Muscle of leg (tissue), 11 donors: ENCODE data around the gene ENTREP1. TPM values are rescaled to one million over a fixed set of nuclear protein-coding genes. Genes with fewer than 3 reads are reported as not detected.
"Not testable (repeated sequence)": the region's sequence is repeated elsewhere in the genome, so short reads cannot be mapped to it uniquely, and the experiment has no call there.

Source experiments
- DNase-seq: peaks from one replicate; pipeline ENCODE4 v3.0.0; 2013
- H3K27ac ChIP-seq: one replicate; pipeline ENCODE4 v1.5.1; 2013; ENCODE audit warnings: mild to moderate bottlenecking, low read length, control low read depth
- H3K27me3 ChIP-seq: one replicate; pipeline ENCODE4 v1.6.1; 2013; ENCODE audit warnings: low read length; ENCODE audit not compliant: control insufficient read depth, insufficient read depth
- H3K36me3 ChIP-seq: one replicate; pipeline ENCODE4 v1.6.1; 2013; ENCODE audit warnings: low read length; ENCODE audit not compliant: control insufficient read depth, insufficient read depth
- H3K4me1 ChIP-seq: one replicate; pipeline ENCODE4 v1.6.1; 2013; ENCODE audit warnings: low read length; ENCODE audit not compliant: control insufficient read depth, insufficient read depth
- H3K4me3 ChIP-seq: one replicate; pipeline ENCODE4 v1.5.1; 2013; ENCODE audit warnings: low read length, control low read depth
- H3K9me3 ChIP-seq: replicated peaks from 2 replicates; pipeline ENCODE4 v1.6.1; 2013; ENCODE audit warnings: low read depth, low read length; ENCODE audit not compliant: control insufficient read depth
- WGBS: methylation state at CpG from one replicate; pipeline ENCODE4 v1.1.5; 2013; ENCODE audit warnings: missing lambda C conversion rate; ENCODE audit not compliant: insufficient coverage; 5-methylcytosine and 5-hydroxymethylcytosine counted together
- polyA plus RNA-seq, 8 donors: library from polyadenylated mRNA; unstranded; fragments of 120-200 nt; gene quantifications; one replicate each; pipeline versions ENCODE4 v1.2.1 to v1.2.3, GENCODE V29; 2013; ENCODE audit warnings: inconsistent platforms in 1 of 8, low replicate concordance in 1 of 8; ENCODE audit not compliant: insufficient read length in 8 of 8, insufficient read depth in 1 of 8
- total RNA-seq: library from RNA; stranded (reverse); fragments of 120-200 nt; gene quantifications from one replicate; pipeline ENCODE4 v1.2.4, GENCODE V29; 2013

The ENTREP1 gene
- total and polyA plus RNA-seq, 9 donors: 12.6 to 56.5 (median 30.1) TPM

- H3K4me1 ChIP-seq: peaks cover 5% of the 10 kb centered on the region
- no peak overlapping the region for H3K27ac ChIP-seq
- no peaks in the 10 kb centered on the region for H3K36me3 ChIP-seq
- no peak overlapping the region for H3K4me3 ChIP-seq
- 82% methylated on average over 7 of the region's 11 CpGs for WGBS
- no peak for DNase-seq
- no peaks in the 10 kb centered on the region for H3K9me3 ChIP-seq
- H3K27me3 ChIP-seq: no peaks in the 10 kb centered on the region
These were observed 27.6 kb upstream of the ENTREP1 start for GRCh38 chr9:69297300-69297980.

DNA sequence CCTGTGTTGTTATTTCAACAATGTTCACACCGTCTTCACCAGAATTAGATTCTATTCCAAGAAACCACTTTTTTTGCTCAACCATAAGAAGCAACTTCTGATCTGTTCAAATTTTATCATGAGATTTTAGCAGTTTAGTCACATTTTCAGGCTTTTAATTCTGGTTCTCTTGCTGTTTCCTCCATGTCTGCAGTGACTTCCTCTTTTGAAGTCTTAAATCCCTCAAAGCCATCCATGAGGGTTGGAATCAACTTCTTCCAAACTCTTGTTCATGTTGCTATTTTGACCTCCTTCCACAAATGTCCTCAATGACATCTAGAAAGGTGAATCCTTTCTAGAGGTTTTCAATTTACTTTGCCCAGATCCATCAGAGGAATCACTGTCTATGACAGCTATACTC lies 25.7 kb upstream of the ENTREP1 start:
- Histone ChIP-seq H3K9me3 (no peaks in the 10 kb centered on the region), H3K36me3 (no peaks in the 10 kb centered on the region), H3K4me3 (no peak overlapping the region), H3K4me1 (peaks cover 5% of the 10 kb centered on the region), H3K27ac (no peak overlapping the region), H3K27me3 (no peaks in the 10 kb centered on the region)
- no peak for DNase-seq
- no CpG with 5 or more reads among the region's 1 CpG for WGBS

- WGBS: no CpG with 5 or more reads among the region's 1 CpG
- H3K27ac ChIP-seq: no peak overlapping the region
- H3K9me3 ChIP-seq: no peaks in the 10 kb centered on the region
- peaks cover 5% of the 10 kb centered on the region for H3K4me1 ChIP-seq
- no peak overlapping the region for H3K4me3 ChIP-seq
- no peaks in the 10 kb centered on the region for H3K27me3 ChIP-seq
- no peak for DNase-seq
- H3K36me3 ChIP-seq: no peaks in the 10 kb centered on the region
These were observed 25.2 kb upstream of the ENTREP1 start for GRCh38 chr9:69299826-69300225.

- H3K27me3 ChIP-seq: no peaks in the 10 kb centered on the region
- no peaks in the 10 kb centered on the region for H3K36me3 ChIP-seq
- no peaks in the 10 kb centered on the region for H3K9me3 ChIP-seq
- no peak overlapping the region for H3K27ac ChIP-seq
- peaks cover 5% of the 10 kb centered on the region for H3K4me1 ChIP-seq
- no peak for DNase-seq
- WGBS: 80% methylated on average over 2 of the region's 2 CpGs
- H3K4me3 ChIP-seq: no peak overlapping the region
These were observed 21.7 kb upstream of the ENTREP1 start for GRCh38 chr9:69303331-69303730.

GRCh38 chr9:69306895-69307445 lies 18.0 kb upstream of the ENTREP1 start:
- not testable (repeated sequence) for H3K27ac ChIP-seq, H3K9me3 ChIP-seq, H3K27me3 ChIP-seq, H3K36me3 ChIP-seq, H3K4me3 ChIP-seq, DNase-seq, H3K4me1 ChIP-seq
- WGBS: 94% methylated on average over 3 of the region's 5 CpGs

DNA sequence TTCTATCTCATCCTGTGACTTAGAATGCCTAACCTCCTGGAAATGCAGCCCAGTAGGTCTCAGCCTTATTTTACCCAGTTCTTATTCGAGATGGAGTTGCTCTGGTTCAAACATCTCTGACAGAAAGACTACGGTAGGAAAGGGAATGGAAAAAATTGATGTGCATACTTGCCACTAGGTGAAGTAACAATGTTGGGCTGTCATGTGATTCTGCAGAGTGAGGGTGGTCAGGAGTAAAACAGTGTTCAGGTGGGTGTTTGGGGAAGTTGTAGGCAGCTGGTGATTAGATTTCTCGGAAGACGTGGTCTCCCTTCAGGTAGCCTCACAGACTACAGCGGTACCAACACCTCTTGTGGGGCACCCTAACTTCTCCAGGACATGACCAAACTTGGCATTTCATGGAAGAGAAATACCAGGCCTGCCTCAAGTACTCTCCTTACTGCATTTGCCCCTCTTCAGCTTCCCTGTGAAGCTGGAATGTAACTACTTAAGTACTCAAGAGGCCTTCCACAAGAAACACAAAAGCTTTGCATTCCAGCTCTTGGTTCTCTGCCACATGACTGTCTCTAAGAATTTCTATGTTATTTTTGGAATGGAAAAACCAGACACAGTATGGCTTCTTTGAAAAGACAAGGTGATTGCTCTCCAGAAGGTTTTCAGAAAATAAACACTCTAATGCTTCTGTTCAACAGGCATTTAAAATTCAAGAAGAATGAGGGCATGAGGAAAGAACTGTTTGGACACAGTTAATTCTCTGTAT lies 17.4 kb upstream of the ENTREP1 start:
- peak overlapping the region; percentile 11 for H3K27ac ChIP-seq
- no peak overlapping the region for H3K4me3 ChIP-seq
- WGBS: no CpG with 5 or more reads among the region's 5 CpGs
- H3K9me3 ChIP-seq: peaks cover under 1% of the 10 kb centered on the region
- H3K27me3 ChIP-seq: no peaks in the 10 kb centered on the region
- no peaks in the 10 kb centered on the region for H3K36me3 ChIP-seq
- peaks cover 5% of the 10 kb centered on the region for H3K4me1 ChIP-seq
- peak; percentile 74 for DNase-seq

- no CpG with 5 or more reads among the region's 5 CpGs for WGBS
- no peak for DNase-seq
- H3K27ac ChIP-seq: peak overlapping the region; percentile 10
These were observed 16.6 kb upstream of the ENTREP1 start for GRCh38 chr9:69308206-69308931.

DNA sequence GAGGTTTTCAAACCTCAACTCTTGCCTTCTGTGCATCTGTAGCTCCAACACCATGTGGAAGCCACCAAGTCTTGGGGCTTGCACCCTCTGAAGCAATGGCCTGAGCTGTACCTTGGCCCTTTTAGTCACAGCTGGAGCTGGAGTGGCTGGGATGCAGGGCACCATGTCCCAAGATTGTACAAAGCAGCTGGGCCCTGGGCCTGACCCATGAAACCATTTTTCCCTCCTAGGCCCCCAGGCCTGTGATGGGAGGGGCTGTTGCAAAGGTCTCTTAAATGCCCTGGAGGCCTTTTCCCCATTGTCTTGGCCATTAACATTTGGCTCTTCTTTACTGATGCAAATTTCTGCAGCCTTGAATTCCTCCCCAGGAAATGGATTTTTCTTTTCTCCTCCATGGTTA lies 11.8 kb upstream of the ENTREP1 start:
- no peaks in the 10 kb centered on the region for H3K4me1 ChIP-seq
- peaks cover 11% of the 10 kb centered on the region for H3K9me3 ChIP-seq
- no peak overlapping the region for H3K4me3 ChIP-seq
- no peaks in the 10 kb centered on the region for H3K27me3 ChIP-seq
- no peak overlapping the region for H3K27ac ChIP-seq
- no peaks in the 10 kb centered on the region for H3K36me3 ChIP-seq
- no peak for DNase-seq

More at GRCh38 chr9:69308206-69308931, 16.6 kb upstream of the ENTREP1 start:
- no peaks in the 10 kb centered on the region for H3K27me3 ChIP-seq
- no peaks in the 10 kb centered on the region for H3K36me3 ChIP-seq
- no peak overlapping the region for H3K4me3 ChIP-seq
- peaks cover 5% of the 10 kb centered on the region for H3K4me1 ChIP-seq
- H3K9me3 ChIP-seq: peaks cover 8% of the 10 kb centered on the region

GRCh38 chr9:69314547-69314946 lies 10.5 kb upstream of the ENTREP1 start:
- no peaks in the 10 kb centered on the region for H3K27me3 ChIP-seq
- H3K36me3 ChIP-seq: no peaks in the 10 kb centered on the region
- no peaks in the 10 kb centered on the region for H3K4me1 ChIP-seq
- no peak overlapping the region for H3K4me3 ChIP-seq
- no peak for DNase-seq
- WGBS: no CpG with 5 or more reads among the region's 1 CpG
- H3K27ac ChIP-seq: no peak overlapping the region
- peaks cover 11% of the 10 kb centered on the region for H3K9me3 ChIP-seq

DNA sequence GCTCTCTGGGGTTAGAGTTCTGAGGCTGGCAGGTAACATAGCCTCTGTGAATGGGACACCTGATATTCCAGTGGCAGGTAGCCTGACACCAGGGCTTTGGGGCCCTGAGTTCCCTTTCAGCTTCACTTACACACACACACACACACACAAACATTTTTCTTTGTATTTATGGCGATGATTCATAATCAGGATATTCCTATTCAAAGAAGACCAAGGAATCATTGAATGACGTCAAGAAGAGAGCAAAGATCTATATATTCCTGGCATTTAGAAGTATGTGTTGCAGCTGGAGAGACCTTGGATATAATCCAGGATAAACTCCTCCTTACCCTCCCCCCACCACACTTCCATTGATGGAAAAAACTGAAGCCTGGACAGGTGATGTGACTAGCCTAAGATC lies 7.9 kb upstream of the ENTREP1 start:
- Histone ChIP-seq H3K4me3 (no peak overlapping the region), H3K9me3 (peaks cover 11% of the 10 kb centered on the region), H3K4me1 (no peaks in the 10 kb centered on the region), H3K36me3 (no peaks in the 10 kb centered on the region), H3K27ac (no peak overlapping the region), H3K27me3 (peaks cover 4% of the 10 kb centered on the region)
- DNase-seq: no peak
- WGBS: no CpG with 5 or more reads among the region's 2 CpGs
